ENCODE data around the gene CDHR1. TPM values are rescaled to one million over a fixed set of nuclear protein-coding genes. Genes with fewer than 3 reads are reported as not detected.

The CDHR1 gene
- total RNA-seq, 1 donor from 2014 or later, result 0.24 TPM

DNA sequence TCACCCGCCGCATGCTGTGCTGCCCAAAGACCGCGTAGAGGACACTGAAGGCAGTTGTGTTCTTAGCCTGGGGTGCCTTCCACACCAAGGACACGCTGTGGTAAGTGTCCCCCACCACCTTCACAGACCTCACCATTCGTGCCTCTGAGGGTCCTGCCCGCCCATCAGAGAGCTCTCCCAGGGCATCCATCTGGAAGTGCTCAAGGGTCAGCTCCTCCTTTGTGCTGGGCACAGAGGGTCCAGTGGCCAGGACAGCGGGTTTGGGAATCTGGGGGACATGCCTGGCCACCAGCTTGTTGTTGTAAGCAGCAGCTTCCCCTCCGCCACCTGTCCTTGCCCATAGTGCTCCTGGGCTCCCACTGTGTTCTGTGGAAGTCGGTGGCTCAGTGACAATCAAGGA, 38.0 kb downstream of the CDHR1 start:
- Mint-ChIP-seq H3K27ac (ENCODE audit: unreplicated experiment) (no peak overlapping the region), H3K36me3 (ENCODE audit: unreplicated experiment) (no peaks in the 10 kb centered on the region), H3K9me3 (ENCODE audit: unreplicated experiment) (no peaks in the 10 kb centered on the region), H3K4me1 (ENCODE audit: unreplicated experiment) (no peaks in the 10 kb centered on the region), H3K4me3 (ENCODE audit: unreplicated experiment) (no peak overlapping the region), H3K27me3 (ENCODE audit: unreplicated experiment) (peaks cover 10% of the 10 kb centered on the region)
- DNase-seq (ENCODE audit: extremely low spot score, unreplicated experiment), result no peak
- TF ChIP-seq, protein P1, sequence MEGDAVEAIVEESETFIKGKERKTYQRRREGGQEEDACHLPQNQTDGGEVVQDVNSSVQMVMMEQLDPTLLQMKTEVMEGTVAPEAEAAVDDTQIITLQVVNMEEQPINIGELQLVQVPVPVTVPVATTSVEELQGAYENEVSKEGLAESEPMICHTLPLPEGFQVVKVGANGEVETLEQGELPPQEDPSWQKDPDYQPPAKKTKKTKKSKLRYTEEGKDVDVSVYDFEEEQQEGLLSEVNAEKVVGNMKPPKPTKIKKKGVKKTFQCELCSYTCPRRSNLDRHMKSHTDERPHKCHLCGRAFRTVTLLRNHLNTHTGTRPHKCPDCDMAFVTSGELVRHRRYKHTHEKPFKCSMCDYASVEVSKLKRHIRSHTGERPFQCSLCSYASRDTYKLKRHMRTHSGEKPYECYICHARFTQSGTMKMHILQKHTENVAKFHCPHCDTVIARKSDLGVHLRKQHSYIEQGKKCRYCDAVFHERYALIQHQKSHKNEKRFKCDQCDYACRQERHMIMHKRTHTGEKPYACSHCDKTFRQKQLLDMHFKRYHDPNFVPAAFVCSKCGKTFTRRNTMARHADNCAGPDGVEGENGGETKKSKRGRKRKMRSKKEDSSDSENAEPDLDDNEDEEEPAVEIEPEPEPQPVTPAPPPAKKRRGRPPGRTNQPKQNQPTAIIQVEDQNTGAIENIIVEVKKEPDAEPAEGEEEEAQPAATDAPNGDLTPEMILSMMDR (IDR thresholded peaks at IDR 0.05), result no peak

- Mint-ChIP-seq H3K9me3 (ENCODE audit: unreplicated experiment) (no peaks in the 10 kb centered on the region), H3K27ac (ENCODE audit: unreplicated experiment) (no peak overlapping the region), H3K36me3 (ENCODE audit: unreplicated experiment) (no peaks in the 10 kb centered on the region), H3K4me3 (ENCODE audit: unreplicated experiment) (no peak overlapping the region), H3K27me3 (ENCODE audit: unreplicated experiment) (peaks cover 13% of the 10 kb centered on the region), H3K4me1 (ENCODE audit: unreplicated experiment) (no peaks in the 10 kb centered on the region)
- DNase-seq (ENCODE audit: extremely low spot score, unreplicated experiment), result no peak
- TF ChIP-seq, protein P1 (IDR thresholded peaks at IDR 0.05), result no peak
These were observed 39.6 kb downstream of the CDHR1 start for GRCh38 chr10:84233940-84234339.

- Mint-ChIP-seq H3K36me3 (ENCODE audit: unreplicated experiment) (no peaks in the 10 kb centered on the region), H3K27me3 (ENCODE audit: unreplicated experiment) (peaks cover 16% of the 10 kb centered on the region), H3K4me3 (ENCODE audit: unreplicated experiment) (no peak overlapping the region), H3K4me1 (ENCODE audit: unreplicated experiment) (no peaks in the 10 kb centered on the region), H3K27ac (ENCODE audit: unreplicated experiment) (no peak overlapping the region), H3K9me3 (ENCODE audit: unreplicated experiment) (no peaks in the 10 kb centered on the region)
- TF ChIP-seq, protein P1 (IDR thresholded peaks at IDR 0.05), result no peak
- no peak for DNase-seq (ENCODE audit: extremely low spot score, unreplicated experiment)
These were observed 40.1 kb downstream of the CDHR1 start for GRCh38 chr10:84234479-84234878.

- H3K36me3 Mint-ChIP-seq (ENCODE audit: unreplicated experiment), result no peaks in the 10 kb centered on the region
- TF ChIP-seq, protein P1 (IDR thresholded peaks at IDR 0.05), result no peak
- no peaks in the 10 kb centered on the region for H3K9me3 Mint-ChIP-seq (ENCODE audit: unreplicated experiment)
- H3K27ac Mint-ChIP-seq (ENCODE audit: unreplicated experiment), result no peak overlapping the region
- H3K27me3 Mint-ChIP-seq (ENCODE audit: unreplicated experiment), result peaks cover 15% of the 10 kb centered on the region
- no peak overlapping the region for H3K4me3 Mint-ChIP-seq (ENCODE audit: unreplicated experiment)
- DNase-seq (ENCODE audit: extremely low spot score, unreplicated experiment), result no peak
- no peaks in the 10 kb centered on the region for H3K4me1 Mint-ChIP-seq (ENCODE audit: unreplicated experiment)
These were observed 40.8 kb downstream of the CDHR1 start for GRCh38 chr10:84235096-84235495.

DNA sequence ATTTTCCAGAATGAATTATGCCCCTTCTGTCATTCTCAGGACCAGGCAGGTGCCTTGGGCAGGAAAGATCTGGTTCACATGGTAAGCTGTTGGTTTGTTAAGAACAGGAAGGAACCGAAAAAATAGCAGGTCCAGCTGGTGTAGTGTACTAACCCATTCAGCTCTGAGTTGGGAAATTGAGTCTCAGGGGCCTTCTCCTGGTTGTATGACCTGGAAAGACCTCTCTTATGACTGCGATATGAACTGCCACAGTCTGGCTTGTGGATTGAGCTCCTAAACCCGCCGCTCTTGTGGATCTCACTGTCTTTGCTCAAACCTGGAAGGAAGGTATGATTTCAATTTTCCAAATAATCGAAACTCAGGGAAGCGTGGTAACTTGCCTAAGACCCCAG, 42.5 kb downstream of the CDHR1 start:
- Mint-ChIP-seq H3K27me3 (ENCODE audit: unreplicated experiment) (peaks cover 19% of the 10 kb centered on the region), H3K4me1 (ENCODE audit: unreplicated experiment) (no peaks in the 10 kb centered on the region), H3K27ac (ENCODE audit: unreplicated experiment) (no peak overlapping the region), H3K9me3 (ENCODE audit: unreplicated experiment) (no peaks in the 10 kb centered on the region), H3K36me3 (ENCODE audit: unreplicated experiment) (no peaks in the 10 kb centered on the region), H3K4me3 (ENCODE audit: unreplicated experiment) (no peak overlapping the region)
- TF ChIP-seq, protein P1 (IDR thresholded peaks at IDR 0.05), result no peak
- no peak for DNase-seq (ENCODE audit: extremely low spot score, unreplicated experiment)

Data from osteocyte (in vitro differentiated cells).